ENCODE data around the gene SLC35D1.

The SLC35D1 gene

DNA sequence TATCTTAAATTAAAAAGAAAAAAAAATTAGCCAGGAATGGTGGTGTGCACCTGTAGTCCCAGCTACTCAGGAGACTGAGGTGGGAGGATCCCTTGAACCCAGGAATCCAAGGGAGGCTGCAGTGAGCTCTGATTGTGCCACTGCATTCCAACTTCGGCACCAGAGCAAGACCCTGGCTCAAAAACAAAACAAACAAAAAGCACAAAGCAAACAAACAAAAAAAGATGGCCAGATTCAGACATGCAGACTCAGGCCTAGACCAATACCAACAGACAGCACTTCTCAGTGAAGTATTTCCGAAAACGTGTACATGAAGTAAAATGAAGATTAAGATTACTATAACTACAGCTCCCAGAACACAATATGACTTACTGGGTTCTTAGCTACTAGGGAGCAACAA, 10.6 kb downstream of the SLC35D1 start:
- no peak for DNase-seq

DNA sequence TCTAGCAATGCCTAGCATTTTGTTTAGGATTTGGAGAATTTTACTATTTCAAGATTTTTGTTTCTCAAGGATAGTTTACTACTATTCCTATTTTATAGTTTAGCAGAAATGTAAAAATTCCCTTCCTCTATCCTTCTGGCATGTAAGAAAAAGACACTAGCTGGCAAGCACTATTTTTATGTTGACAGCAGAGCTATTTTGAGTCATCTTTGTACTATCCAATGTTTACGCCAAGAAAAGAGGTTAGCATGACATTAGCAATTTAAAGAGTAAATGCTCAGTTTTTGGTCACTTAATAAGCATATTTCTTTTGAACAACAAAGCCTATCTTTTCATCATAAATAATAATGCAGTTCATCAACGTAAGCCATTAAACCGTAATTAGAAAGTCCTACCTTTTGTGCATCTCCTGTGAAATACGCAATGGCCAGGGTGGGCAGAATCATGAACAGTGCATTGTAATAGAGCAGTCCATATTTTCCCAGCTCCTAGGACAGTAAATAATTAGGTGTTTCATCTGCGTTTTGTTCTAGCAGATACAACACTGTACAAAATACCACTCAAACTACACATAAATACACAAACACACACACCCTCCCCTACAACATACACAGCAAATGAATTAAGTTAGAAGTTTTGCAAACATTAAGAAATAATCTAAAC, 12.0 kb downstream of the SLC35D1 start:
- no peak for DNase-seq

DNA sequence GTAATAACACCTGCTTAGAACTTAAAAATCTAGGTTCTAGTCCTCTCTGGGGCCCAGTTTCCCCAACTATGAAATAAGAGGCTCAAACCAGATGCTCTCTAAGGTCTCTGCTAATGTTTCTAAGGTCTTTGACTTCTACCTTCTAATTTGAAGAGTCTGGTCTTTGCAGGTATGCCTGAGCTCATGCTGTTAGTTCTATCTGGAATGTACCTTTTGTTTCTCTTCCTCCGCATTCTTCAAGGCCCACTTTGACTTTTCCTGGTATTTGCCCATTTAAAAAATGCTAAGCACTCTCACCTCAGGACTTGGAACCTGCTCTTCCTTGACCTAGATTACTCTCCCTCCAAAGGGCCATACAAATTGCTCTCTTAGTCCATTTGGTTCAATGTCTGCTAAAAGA, 13.5 kb downstream of the SLC35D1 start:
- no peak for DNase-seq

DNA sequence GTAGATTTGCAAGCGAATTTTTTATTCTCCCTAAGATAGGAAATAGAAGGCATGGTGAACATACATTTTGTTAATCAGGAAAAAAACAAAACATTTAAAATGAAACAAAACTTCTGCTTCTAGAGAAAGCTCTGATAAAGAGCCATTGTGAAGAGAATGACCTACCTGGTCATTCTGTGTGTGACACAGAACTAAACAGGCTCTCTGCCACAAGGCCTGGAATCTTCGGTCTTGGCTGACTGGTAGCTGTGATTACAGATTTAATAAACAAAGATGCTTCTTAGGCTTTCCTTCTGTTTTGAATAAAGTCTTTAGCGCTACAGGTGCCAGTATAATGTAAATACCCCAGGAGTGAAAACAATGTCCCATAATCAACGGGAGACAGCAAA, 22.1 kb downstream of the SLC35D1 start:
- DNase-seq: no peak

DNA sequence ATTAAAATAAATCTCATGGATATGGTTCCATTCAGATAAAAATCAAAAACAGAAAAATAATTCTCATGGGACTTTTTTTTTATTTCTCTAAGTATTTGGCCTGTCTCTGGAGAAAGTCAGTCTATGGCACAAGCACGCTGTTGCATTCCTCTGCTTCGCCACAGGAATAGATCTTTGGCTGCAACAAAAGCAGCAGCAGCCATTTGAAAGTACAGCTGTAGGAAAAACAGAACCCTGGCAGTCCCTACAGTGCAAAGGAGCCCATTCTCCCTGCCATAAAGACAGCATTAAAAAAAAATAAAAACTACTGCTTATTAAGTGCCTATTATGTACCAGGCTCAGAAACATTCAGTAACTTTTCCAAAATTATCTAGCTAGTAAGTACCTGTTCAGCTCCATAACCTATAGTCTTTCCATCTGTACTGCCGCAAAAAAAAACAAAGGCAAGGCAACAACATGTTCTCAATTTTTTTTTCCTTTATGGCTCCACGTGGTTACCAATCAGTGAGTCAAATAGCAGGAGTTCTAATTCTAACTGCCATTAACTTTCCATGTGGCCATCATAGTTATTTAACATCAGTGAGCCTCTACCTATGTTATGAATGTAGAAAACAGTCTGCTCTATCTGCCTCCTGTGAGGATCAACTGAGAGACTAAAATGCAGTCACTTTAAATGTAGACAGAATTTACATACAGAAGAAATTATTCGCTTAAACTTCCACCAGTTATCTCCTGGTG, 22.7 kb downstream of the SLC35D1 start:
- no peak for DNase-seq

DNA sequence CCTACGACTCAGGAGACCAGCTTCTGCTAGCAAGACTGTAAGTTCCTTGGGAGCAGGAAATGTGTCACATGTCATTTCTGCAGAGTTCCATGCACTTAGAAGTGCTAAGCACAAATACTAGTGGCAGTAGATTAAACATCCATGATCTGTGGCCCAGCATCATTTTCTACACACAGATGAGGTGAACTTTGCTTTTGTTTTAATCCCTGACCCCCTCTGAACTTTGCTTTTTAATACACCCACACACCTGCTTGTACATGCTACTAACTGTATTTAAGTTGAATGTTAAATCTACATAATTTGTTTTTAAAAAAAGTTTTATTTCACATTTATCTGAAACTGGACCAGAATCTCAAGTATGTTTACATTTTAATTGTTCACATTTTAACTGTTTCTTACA, 24.5 kb downstream of the SLC35D1 start:
- no peak for DNase-seq

DNA sequence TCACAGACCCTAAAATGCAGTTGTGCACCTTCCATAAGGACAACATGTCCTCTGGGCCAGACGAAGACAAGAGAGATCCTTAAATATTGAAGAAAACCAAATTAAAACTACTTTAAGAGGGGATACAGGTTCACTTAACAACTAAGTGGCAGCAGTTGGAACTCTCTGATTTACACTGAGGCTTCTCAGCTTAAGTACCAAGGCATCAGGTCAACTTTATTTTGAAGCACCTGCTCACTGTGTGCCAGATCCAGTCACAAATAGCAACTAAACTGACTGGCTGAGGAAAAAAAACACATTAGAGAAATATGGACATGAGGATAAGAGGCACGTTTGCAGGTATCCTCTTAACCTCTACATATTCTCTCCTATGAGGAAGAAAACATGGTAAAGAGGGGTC, 33.2 kb downstream of the SLC35D1 start:
- DNase-seq: no peak

DNA sequence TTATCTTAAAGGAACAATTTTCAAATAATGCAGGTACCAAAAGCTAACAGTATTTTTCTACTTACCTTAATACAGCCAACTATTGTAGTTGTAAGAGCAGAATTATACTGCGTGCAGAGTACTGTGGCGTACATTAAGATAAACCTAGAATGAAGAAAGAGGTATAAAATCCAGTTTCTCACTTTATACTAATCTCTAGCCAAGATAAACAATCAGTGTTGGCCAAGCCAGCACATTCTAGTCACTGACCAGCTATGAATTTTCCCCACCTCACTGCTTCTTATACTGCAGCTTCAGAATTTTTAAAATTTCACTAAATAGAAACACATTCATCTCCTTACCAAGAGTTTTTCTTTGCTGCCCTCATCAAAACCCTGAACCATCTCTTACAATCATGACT, 33.6 kb downstream of the SLC35D1 start:
- DNase-seq: no peak

DNA sequence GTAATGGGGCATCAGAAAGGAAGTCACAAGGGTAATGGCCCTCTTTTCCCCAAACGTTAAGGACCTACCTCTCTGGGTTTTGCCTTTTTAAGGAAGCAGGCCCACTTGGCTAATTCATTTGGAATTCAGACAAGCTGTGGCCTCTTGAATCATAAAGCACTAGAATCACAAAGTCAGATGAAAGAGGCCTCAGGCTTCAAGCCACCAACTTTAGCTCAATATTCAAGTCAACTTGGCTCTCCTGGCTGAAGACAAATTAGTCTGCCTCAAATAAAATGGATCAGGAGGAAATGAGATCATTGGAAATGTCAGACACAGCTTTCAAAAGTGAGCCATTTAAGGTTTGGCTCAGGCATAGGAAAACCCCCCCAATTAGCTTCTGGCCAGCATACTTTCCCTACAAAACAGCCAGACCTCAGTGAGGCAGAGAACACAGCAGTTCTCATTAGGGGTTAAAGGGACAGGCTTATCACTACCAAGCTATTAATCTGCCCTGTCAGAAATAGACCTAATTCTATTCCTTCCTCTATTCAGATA, 34.3 kb downstream of the SLC35D1 start:
- DNase-seq: no peak

DNA sequence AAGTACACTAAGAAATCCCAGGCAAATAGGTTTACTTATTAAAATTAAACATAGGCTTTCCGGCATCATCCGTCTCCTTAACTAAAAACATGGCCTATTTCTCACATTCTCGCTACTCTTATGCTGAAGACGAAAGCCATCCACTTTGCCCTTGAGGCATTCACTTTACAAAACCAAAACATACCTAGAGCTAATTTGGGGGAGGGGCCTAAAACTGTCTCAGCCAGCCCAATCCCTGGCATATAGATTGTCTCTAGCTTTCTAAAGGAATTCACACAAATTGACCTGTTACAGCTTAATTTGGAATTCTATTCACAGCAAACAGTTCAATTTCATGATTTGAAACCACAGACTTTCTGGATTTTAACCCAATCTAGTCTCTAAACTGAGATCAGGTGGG, 34.8 kb downstream of the SLC35D1 start:
- no peak for DNase-seq

DNA sequence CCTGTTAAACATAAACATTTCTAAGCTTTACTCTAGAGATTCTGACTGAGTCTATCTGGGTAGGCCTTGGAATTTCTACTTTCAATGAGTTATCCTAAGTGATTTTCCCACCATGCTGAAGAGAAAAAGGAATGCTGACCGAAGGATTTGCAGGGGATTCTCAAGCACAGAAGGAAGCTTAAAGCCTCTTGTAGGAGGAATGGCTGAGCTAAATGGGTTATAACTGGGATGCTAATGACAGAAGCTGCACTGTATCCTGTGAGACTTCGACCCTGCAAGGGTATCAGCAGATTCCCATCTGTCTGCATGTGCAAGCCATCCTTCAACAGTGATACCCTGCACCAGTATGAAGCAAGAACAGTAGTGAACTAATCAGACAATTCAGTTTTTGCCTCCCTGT, 35.4 kb downstream of the SLC35D1 start:
- no peak for DNase-seq

DNA sequence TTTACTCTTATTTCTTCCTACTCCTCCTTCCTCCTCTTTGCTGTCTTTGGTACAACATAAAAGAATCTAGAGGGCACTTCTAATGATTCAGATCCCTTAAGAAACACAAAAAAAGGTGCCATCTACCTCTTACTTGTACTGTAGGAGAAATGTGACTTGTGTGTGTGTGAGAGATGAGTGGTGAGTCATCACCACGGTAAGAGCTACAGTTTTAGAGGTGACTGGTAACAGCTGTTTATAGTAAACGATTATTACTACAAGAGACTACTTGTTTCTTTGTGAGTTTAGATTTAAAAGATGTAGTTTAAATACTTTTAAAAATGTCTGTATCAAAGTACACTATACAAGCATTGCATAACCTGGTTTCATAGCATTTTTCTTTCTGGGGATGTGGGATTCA, 40.4 kb downstream of the SLC35D1 start:
- no peak for DNase-seq

DNA sequence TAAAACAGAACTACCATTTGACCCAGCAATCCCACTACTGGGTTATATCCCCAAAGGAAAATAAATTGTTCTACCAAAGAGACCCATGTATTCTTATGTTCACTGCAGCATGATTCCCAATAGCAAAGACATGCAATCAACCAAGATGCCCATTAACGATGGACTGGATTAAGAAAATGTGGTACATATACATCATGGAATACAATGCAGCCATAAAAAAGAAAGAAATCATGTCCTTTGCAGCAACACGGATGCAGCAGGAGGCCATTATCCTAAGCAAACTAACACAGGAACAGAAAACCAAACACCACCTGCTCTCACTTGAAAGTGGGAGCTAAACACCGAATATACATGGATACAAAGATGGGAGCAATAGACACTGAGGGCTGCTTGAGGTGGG, 44.2 kb downstream of the SLC35D1 start:
- no peak for DNase-seq

DNA sequence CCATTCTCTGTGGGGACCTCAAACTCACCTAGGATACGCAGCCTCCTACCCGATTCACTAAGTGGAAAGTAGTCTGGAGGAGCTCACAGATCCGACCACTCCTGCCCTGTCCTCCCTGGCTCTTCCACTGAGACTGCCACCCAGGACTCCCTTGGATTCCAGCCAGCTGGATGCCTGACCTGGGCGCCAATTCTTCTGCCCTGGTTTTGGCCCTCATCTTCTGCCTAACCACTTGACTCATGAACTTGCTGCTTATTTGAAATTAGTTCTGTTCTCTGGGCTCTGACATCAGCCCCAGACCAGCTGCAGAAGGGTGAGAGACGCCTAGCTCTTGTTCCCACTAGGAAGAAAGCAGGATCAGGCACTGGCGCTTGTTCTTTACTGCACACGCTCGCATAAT, 48.9 kb downstream of the SLC35D1 start:
- no peak for DNase-seq

DNA sequence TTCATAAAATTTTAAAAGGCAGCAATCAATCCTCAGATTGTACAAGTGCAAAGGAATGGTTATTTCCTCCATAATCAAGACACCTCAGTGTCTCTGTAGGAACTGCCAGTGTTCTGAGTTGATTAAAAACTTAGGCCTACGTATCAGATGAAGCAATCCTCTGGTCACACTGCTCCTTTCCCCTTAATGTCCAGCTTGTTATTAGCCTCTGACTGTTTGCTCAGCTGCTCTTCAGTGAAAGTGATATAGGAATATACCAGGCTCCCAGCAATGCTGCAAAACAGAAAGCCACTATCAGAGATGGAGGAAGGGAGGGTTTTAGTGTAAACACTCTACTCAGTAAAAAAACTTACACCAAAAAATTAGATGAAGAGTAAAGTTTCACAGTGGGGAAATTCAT, 49.8 kb downstream of the SLC35D1 start:
- DNase-seq: no peak

DNA sequence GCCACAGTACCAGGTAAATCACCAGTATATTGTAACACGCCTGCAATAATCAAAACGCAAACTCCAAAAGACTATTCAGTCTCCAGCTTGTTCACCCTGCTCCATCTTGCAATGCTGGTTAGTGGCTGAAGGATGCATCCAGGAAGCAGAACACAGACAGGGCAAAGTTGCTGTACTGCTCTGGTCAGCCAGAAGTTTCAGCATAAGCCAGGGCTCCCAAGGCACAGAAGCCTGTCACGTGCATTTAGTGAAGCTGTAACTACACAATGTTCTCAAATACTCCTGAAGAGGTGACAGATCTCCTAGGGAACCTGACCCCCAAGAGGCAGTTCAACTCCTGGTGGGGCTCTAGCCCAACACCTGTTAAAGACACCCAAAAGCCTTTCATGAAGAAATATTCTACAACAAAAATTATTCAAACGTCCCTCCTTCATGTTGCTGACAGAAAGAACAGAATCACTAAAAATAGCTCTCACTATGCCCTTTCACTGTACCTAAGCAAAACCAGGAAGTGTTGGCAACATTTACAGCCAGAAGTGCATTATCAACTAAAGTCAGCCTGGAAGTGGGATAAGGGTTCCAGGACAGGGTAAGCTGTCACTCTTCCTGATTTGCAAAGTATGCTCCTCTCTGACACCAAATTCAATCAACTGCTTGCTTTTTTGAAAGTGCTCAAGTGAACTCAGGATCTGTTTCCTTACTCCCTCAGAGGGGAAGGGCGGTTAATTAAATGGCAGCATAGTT, 52.1 kb downstream of the SLC35D1 start:
- no peak for DNase-seq

DNA sequence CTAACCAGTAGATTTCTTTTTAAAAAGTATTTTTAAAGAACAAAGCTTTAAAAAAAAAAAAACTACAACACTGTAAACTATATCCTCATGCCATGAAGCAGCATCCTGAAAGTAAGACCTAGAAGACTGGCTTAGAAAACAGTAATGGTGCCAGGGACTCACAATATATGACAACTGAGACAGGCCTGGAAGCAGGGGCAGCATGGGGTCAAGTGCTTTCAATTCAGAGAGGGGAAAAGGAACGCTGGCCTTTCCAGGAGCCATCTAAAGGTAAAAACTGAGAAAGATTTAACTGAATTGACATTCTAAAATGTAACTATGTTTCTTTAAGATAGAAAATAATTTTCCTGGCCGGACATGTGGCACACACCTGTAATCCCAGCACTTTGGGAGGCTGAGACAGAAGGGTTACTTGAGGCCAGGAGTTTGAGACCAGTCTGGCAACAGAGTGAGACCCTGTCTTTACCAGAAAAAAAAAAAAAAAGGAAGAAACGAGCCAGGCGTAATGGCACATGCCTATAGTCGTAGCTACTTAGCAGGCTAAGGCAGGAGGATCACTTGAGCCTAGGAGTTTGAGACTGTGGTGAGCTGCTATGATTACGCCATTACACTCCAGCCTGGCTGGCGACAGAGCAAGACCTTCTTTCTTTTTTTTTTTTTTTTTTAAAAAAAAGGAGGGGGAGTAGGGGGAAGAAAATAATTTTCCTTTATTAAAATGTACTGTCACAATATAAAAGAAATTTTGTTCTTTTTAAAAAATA, 54.1 kb downstream of the SLC35D1 start:
- DNase-seq: no peak

DNA sequence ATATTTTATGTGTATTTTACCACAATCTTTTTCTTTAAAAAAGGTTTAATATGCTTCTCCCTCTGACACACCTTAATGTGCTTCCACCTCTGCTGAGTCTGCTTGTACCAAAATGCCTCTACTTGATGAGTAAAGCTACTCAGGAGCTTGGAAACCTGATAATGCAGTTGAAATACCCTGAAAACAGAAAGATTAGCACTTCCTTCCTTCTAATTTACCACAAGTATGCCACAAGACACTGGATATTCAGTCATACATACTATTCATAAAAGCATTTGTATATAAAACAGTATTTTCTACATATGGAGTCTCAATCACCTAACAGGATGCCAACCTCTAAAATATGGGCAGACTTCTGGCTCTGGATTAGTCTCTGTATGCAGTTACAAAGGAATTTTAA, 55.0 kb downstream of the SLC35D1 start:
- DNase-seq: no peak

DNA sequence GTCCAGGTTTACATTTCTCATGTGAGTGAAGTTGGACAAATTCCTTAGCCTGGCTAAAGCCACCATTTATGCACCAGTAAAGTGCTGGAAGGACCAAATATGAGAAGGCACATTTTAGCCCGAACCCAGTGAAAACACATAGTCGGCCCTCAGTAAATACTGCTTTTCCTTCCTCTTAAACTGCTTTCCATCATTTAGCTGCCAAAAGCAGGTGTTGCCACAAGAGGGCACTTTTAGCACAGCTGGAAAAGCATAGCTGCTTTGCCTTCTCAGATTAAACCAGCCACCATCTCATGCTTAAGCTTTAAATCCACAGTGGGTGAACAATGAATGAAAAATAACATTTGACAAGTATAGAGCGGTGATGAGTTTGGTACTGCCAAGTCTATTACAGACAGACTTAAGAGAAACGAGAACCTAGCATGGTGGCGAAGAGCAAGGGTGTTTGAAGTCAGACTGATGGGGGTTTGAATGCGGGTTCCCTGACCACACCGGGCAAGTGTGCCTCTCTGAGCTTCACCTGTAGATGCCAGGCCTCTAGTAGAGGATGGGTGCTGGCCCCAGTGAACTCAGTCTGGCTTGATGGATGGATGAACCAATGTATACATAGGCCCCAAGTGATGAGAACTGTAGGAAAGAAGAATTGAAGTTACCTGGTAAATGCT, 57.8 kb downstream of the SLC35D1 start:
- DNase-seq: no peak

DNA sequence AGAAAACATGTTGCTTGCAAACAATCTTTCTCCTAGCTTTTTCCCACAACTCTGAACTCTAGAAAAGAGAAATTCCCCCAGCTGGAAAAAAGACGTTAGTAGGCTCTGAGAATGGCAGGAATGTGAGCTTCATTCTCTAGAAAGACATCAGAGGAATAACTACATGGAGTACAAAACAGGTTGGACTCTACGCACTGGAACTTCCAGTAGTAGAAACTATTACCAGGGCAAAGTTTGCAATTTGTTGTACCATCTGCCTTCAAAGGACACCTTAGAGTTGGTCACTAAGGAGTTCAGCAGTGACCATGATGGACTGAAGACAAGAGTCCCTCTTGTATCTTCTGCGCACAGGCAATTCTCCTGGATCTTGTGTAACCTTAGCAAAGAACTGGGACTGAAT, 60.9 kb downstream of the SLC35D1 start:
- no peak for DNase-seq

DNA sequence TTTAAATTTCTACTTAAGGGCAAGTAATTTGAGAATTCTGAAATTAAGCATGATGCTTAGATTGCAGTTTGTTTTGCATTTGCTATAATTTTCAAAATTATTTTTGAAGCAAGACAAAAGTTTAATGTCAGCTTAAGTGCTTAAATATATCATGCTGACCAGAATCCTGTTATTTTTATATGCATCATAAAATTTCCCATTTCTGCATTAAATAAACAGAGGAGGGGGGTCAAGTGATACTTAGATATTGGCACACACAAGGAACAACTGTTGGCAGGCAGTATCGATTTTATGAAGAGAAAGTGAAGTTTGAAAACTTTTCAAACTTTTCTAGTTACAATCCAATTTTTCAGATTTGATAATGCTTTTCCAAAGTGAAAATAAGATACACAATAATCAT, 68.1 kb downstream of the SLC35D1 start:
- no peak for DNase-seq

DNA sequence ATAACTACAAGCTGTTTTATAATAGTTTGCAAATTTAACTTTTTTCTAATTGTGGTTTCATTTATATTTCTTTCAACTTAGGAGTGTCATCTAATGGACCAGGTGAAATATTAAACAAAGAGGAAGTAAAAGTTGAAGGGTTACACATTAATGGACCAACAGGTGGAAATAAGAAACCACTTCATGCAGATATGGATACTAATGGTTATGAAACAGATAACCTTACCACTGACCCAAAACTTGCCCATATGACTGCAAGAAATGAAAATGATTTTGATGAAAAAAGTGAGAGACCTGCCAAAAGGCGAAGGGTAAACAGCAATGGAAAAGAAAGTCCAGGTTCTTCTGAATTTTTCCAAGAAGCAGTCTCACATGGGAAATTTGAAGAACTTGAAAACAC, 69.5 kb downstream of the SLC35D1 start:
- no peak for DNase-seq
